HEK293 (cell line): Measurements from ENCODE around the gene NOL6.
A peak's percentile ranks its signal among the peaks of the same experiment; 100 is the strongest.
"Not testable (repeated sequence)": the region's sequence is repeated elsewhere in the genome, so short reads cannot be mapped to it uniquely, and the experiment has no call there.

ENCODE experiments used
- CTCF ChIA-PET: fragments of 350-600 bp; formaldehyde crosslinking; extraction: SDS; loops from one replicate; lab custom pipeline; 2021; ENCODE audit warnings: antibody characterized with exemption; lab: Yijun Ruan, JAX
- POLR2A ChIA-PET: fragments of 300-600 bp; formaldehyde crosslinking; extraction: SDS; loops from one replicate; lab custom pipeline; 2020; ENCODE audit warnings: antibody characterized with exemption, inconsistent platforms; lab: Yijun Ruan, JAX
- H3K27ac ChIP-seq: fragments of 200-500 bp; sonication (Bioruptor generic); 2 replicates; pipeline ENCODE4 v1.5.1; 2014; ENCODE audit warnings: low read depth, low read length, control low read depth, inconsistent platforms; ENCODE audit errors: extremely low read depth
- H3K36me3 ChIP-seq, 2 experiments: fragments of 200-500 bp in 1 of 2; sonication (Bioruptor generic) in 1 of 2; 1 replicate in 1 of 2; 2 replicates in 1 of 2; pipeline ENCODE4 v1.5.1; 2014 to 2017; ENCODE audit warnings: inconsistent platforms in 2 of 2, low read length in 2 of 2; ENCODE audit not compliant: control insufficient read depth in 2 of 2, insufficient read depth in 1 of 2
- H3K4me1 ChIP-seq: fragments of 200-500 bp; sonication (Bioruptor generic); 2 replicates; pipeline ENCODE4 v1.5.1; 2014; ENCODE audit warnings: mild to moderate bottlenecking, low read length, inconsistent platforms; ENCODE audit not compliant: control insufficient read depth, insufficient read depth
- H3K4me3 ChIP-seq: 2 replicates; pipeline ENCODE4 v1.5.1; 2011; ENCODE audit warnings: low read depth, mild to moderate bottlenecking, control low read depth, low read length, moderate library complexity
- H3K9me3 ChIP-seq: fragments of 200-500 bp; sonication (Bioruptor generic); 2 replicates; pipeline ENCODE4 v1.5.1; 2014; ENCODE audit warnings: low read depth, low read length, inconsistent platforms; ENCODE audit not compliant: control insufficient read depth, insufficient read depth
- AEBP2 ChIP-seq: fragments of 450-650 bp; formaldehyde crosslinking; IDR thresholded peaks from 2 replicates; pipeline ENCODE4 v1.5.1; 2016; ENCODE audit warnings: missing biosample characterization, missing genetic modification characterization, borderline replicate concordance
- CTCF ChIP-seq: fragments of 450-650 bp; formaldehyde crosslinking; IDR thresholded peaks from 2 replicates; pipeline ENCODE4 v1.5.1; 2016; ENCODE audit warnings: missing biosample characterization, missing genetic modification characterization
- HOXD13 ChIP-seq: sonication (generic); formaldehyde crosslinking; IDR thresholded peaks from 2 replicates; pipeline ENCODE4 v1.8.0; 2022; ENCODE audit warnings: missing genetic modification reagents, borderline replicate concordance
- IKZF3 ChIP-seq: fragments of 450-650 bp; IDR thresholded peaks from 2 replicates; pipeline ENCODE4 v1.5.0; 2018; ENCODE audit warnings: missing biosample characterization, mild to moderate bottlenecking, missing genetic modification characterization, moderate library complexity
- KLF1 ChIP-seq: fragments of 450-650 bp; formaldehyde crosslinking; IDR thresholded peaks from 2 replicates; pipeline ENCODE4 v1.5.1; 2016; ENCODE audit warnings: missing biosample characterization, missing genetic modification characterization
- REST ChIP-seq: fragments of 450-650 bp; formaldehyde crosslinking; IDR thresholded peaks from 2 replicates; pipeline ENCODE4 v1.5.1; 2016; ENCODE audit warnings: missing biosample characterization, missing genetic modification characterization
- SP2 ChIP-seq: fragments of 450-650 bp; formaldehyde crosslinking; IDR thresholded peaks from 2 replicates; pipeline ENCODE4 v1.5.1; 2016; ENCODE audit warnings: missing biosample characterization, missing genetic modification characterization
- ZFP37 ChIP-seq: fragments of 450-650 bp; formaldehyde crosslinking; IDR thresholded peaks from 2 replicates; pipeline ENCODE4 v1.5.1; 2016; ENCODE audit warnings: missing biosample characterization, missing genetic modification characterization
- ZNF221 ChIP-seq: fragments of 450-650 bp; formaldehyde crosslinking; IDR thresholded peaks from 2 replicates; pipeline ENCODE4 v1.5.1; 2017; ENCODE audit warnings: missing biosample characterization, missing genetic modification characterization, borderline replicate concordance
- ZNF223 ChIP-seq: fragments of 450-650 bp; formaldehyde crosslinking; IDR thresholded peaks from 2 replicates; pipeline ENCODE4 v1.5.1; 2016; ENCODE audit warnings: missing biosample characterization, missing genetic modification characterization
- ZNF366 ChIP-seq: fragments of 450-650 bp; formaldehyde crosslinking; conservative IDR thresholded peaks from 2 replicates; pipeline ENCODE4 v1.5.1; 2016; ENCODE audit warnings: missing biosample characterization, missing genetic modification characterization
- ZNF37A ChIP-seq: fragments of 450-650 bp; IDR thresholded peaks from 2 replicates; pipeline ENCODE4 v1.5.1; 2018; ENCODE audit warnings: missing biosample characterization, missing genetic modification characterization
- ZNF529 ChIP-seq: fragments of 450-650 bp; formaldehyde crosslinking; IDR thresholded peaks from 2 replicates; pipeline ENCODE4 v1.5.1; 2017; ENCODE audit warnings: missing genetic modification characterization, missing biosample characterization; ENCODE audit not compliant: insufficient replicate concordance
- ZNF560 ChIP-seq: fragments of 450-650 bp; formaldehyde crosslinking; IDR thresholded peaks from 2 replicates; pipeline ENCODE4 v1.5.1; 2017; ENCODE audit warnings: missing biosample characterization, missing genetic modification characterization, borderline replicate concordance
- ZNF571 ChIP-seq: fragments of 450-650 bp; formaldehyde crosslinking; IDR thresholded peaks from 2 replicates; pipeline ENCODE4 v1.5.0; 2017; ENCODE audit warnings: missing biosample characterization, missing genetic modification characterization
- ZNF600 ChIP-seq: fragments of 450-650 bp; formaldehyde crosslinking; IDR thresholded peaks from 2 replicates; pipeline ENCODE4 v1.5.1; 2016; ENCODE audit warnings: missing biosample characterization, missing genetic modification characterization
- ZSCAN18 ChIP-seq: fragments of 450-650 bp; formaldehyde crosslinking; IDR thresholded peaks from 2 replicates; pipeline ENCODE4 v1.5.1; 2016; ENCODE audit warnings: missing biosample characterization, missing genetic modification characterization
- ZSCAN30 ChIP-seq: fragments of 450-650 bp; IDR thresholded peaks from 2 replicates; pipeline ENCODE4 v1.5.1; 2018; ENCODE audit warnings: missing biosample characterization, mild to moderate bottlenecking, missing genetic modification characterization, moderate library complexity

Gene NOL6

GRCh38 chr9:33473643-33474352, at the start of gene NOL6 (continued):
- peak; percentile 18; the same call in 1 of the 2 replicates for TF ChIP-seq REST
- no peak for TF ChIP-seq ZNF529 (tag by site-specific recombination)
- TF ChIP-seq ZNF223 (tag by site-specific recombination) = no peak
- TF ChIP-seq IKZF3 (tag by site-specific recombination) = no peak
- TF ChIP-seq CTCF (tag by site-specific recombination) = no peak
- TF ChIP-seq AEBP2 = no peak
- no peak for TF ChIP-seq ZNF571 (tag by site-specific recombination)
- TF ChIP-seq ZSCAN30 (tag by site-specific recombination) = no peak
- TF ChIP-seq ZNF600 = no peak
- TF ChIP-seq ZSCAN18 (tag by site-specific recombination) = no peak
- TF ChIP-seq ZNF560 (tag by site-specific recombination) = no peak
- TF ChIP-seq ZFP37 (tag by site-specific recombination) = peak; percentile 21; the same call in 1 of the 2 replicates
- no peak for TF ChIP-seq ZNF221
- no peak for TF ChIP-seq HOXD13 (CRISPR knock-in tag)
- TF ChIP-seq ZNF37A (tag by site-specific recombination) = no peak
- TF ChIP-seq ZNF366 (tag by site-specific recombination) = peak; percentile 89
- TF ChIP-seq KLF1 (tag by site-specific recombination) = no peak
- TF ChIP-seq SP2 (tag by site-specific recombination) = peak; percentile 98

GRCh38 chr9:33521861-33522260, 48.1 kb upstream of the NOL6 start:
- H3K4me1 ChIP-seq, H3K36me3 ChIP-seq, H3K4me3 ChIP-seq, H3K27ac ChIP-seq, POLR2A ChIA-PET, H3K9me3 ChIP-seq: not testable (repeated sequence)
- CTCF ChIA-PET = interaction anchor here (0.7 kb wide), 1 partner anchor 102 kb away, joined by 3 read pairs; no protein-coding TSS in a partner anchor
